Tibial nerve (tissue), 4 donors: ENCODE data around the gene PI16. TPM values are rescaled to one million over a fixed set of nuclear protein-coding genes. Genes with fewer than 3 reads are reported as not detected.

Experiments used
- DNase-seq, 2 donors: peaks; one replicate each; pipeline ENCODE4 v3.0.0-alpha.2; 2019; ENCODE audit warnings: low spot score in 2 of 2
- H3K27ac ChIP-seq, 4 donors: fragments of 200-600 bp; sonication (generic) in 3 of 4; one replicate each; pipeline ENCODE4 v1.5.1; 2017 to 2019; ENCODE audit warnings: mild to moderate bottlenecking in 1 of 4
- H3K27me3 ChIP-seq, 2 donors: fragments of 200-600 bp; sonication (generic) in 1 of 2; one replicate each; pipeline versions ENCODE4 v1.5.1 to v1.6.0; 2017 to 2019
- H3K36me3 ChIP-seq, 3 donors: fragments of 200-600 bp; sonication (generic); one replicate each; pipeline ENCODE4 v1.5.1; 2018 to 2019
- H3K4me1 ChIP-seq, 4 donors: fragments of 200-600 bp; sonication (generic) in 3 of 4; one replicate each; pipeline ENCODE4 v1.5.1; 2017 to 2019
- H3K4me3 ChIP-seq, 4 donors: fragments of 200-600 bp; sonication (generic) in 3 of 4; one replicate each; pipeline ENCODE4 v1.5.1; 2017 to 2019; ENCODE audit warnings: mild to moderate bottlenecking in 1 of 4, moderate library complexity in 1 of 4
- H3K9me3 ChIP-seq, 4 donors: fragments of 200-600 bp; sonication (generic) in 3 of 4; one replicate each; pipeline ENCODE4 v1.5.1; 2017 to 2019
- CTCF ChIP-seq, 5 experiments: fragments of 200-600 bp in 3 of 5; fragments of 450-650 bp in 2 of 5; sonication (generic) in 3 of 5; IDR thresholded peaks; one replicate each; pipeline ENCODE4 v1.5.1; 2016 to 2019; ENCODE audit warnings: antibody characterized with exemption in 5 of 5, mild to moderate bottlenecking in 3 of 5, moderate library complexity in 2 of 5
- EP300 ChIP-seq, 2 donors: sonication (generic); formaldehyde crosslinking; IDR thresholded peaks; one replicate each; pipeline ENCODE4 v1.6.1; 2017; ENCODE audit warnings: antibody characterized with exemption in 2 of 2, mild to moderate bottlenecking in 1 of 2
- POLR2A ChIP-seq, 2 donors: fragments of 450-650 bp; IDR thresholded peaks; one replicate each; pipeline ENCODE4 v1.6.1; 2017; ENCODE audit warnings: antibody characterized with exemption in 2 of 2, mild to moderate bottlenecking in 2 of 2, moderate library complexity in 2 of 2
- WGBS, 2 donors: methylation state at CpG; one replicate each; pipeline ENCODE4 v1.1.5; 2018; 5-methylcytosine and 5-hydroxymethylcytosine counted together
- total RNA-seq, 4 donors: library from RNA; depleted of rRNA; stranded (reverse); fragments of >200 nt; gene quantifications; one replicate each; pipeline ENCODE4 v1.1.0, GENCODE V29; 2016

The PI16 gene
- total RNA-seq, 4 donors from 2014 or later, result 17.4 to 70.2 (median 46.2) TPM

- no peak overlapping the region for H3K4me3 ChIP-seq
These were observed 43.5 kb downstream of the PI16 start for GRCh38 chr6:36997811-36998722.

GRCh38 chr6:36998723-36999038, 44.1 kb downstream of the PI16 start:
- no peak for DNase-seq
- Histone ChIP-seq H3K27ac (peak overlapping the region; percentile 4 to 89 (median 78)), H3K9me3 (no peaks in the 10 kb centered on the region), H3K4me1 (peaks cover 0 to 21% (median 10%) of the 10 kb centered on the region in 4 donors), H3K4me3 (no peak overlapping the region), H3K27me3 (no peaks in the 10 kb centered on the region), H3K36me3 (no peaks in the 10 kb centered on the region)
- 52 to 66% methylated on average over 8 of the region's 8 CpGs for WGBS, 2 donors
- peak in 1 of 2 donors; percentile 23 for TF ChIP-seq POLR2A (IDR thresholded peaks at IDR 0.05)
- no peak for TF ChIP-seq CTCF (IDR thresholded peaks at IDR 0.05)
- peak in 1 of 2 donors; percentile 70 for TF ChIP-seq EP300 (IDR thresholded peaks at IDR 0.05)

More at GRCh38 chr6:36997811-36998722, 43.5 kb downstream of the PI16 start:
- TF ChIP-seq POLR2A (IDR thresholded peaks at IDR 0.05), result no peak
- peak in 1 of 2 donors; percentile 19 for TF ChIP-seq EP300 (IDR thresholded peaks at IDR 0.05)
- TF ChIP-seq CTCF (IDR thresholded peaks at IDR 0.05), result no peak
- no peak for DNase-seq
- 53 to 66% methylated on average over 18 of the region's 18 CpGs for WGBS, 2 donors
- H3K4me1 ChIP-seq, result peaks cover 0 to 21% (median 10%) of the 10 kb centered on the region in 4 donors
- H3K36me3 ChIP-seq, result no peaks in the 10 kb centered on the region
- no peaks in the 10 kb centered on the region for H3K9me3 ChIP-seq
- no peaks in the 10 kb centered on the region for H3K27me3 ChIP-seq
- H3K27ac ChIP-seq, result peak overlapping the region; percentile 4 to 89 (median 78)

DNA sequence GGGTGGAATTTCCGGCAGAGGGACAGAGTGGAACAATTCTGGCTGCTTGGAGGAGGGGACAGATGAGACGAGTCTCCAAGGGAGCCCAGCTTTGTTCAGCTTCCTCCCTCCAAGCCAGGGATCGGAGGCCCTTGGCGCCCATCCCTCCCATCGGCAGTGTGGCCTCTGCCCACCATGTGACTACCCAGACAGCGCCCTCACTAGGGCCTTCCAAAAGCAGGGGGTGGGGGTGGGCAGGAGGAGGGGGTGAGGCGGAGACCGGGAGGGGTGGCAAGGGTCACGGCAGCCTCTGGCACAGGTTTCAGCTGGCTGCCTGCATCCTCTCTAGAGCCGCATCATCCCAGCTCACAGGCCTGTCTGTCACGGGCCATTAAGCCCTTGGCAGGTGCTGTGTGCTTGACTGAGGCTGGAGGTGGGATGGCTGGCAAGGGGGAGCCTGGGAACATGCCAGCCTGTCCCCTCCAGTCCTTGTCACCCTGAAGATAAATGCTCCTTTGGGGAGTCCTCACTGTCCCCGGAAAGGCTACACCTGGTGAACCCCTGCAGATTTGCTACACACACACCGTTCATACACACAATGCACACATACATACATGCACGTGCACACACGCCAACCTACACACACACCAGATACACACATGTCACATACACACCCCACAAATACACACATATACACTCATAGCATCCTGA, 44.7 kb downstream of the PI16 start:
- H3K27me3 ChIP-seq, result no peaks in the 10 kb centered on the region
- H3K4me3 ChIP-seq, result no peak overlapping the region
- peak overlapping the region in 3 of 4 donors; percentile 71 to 89 (median 84) for H3K27ac ChIP-seq
- 70 to 75% methylated on average over 10 to 11 of the region's 15 CpGs for WGBS, 2 donors
- TF ChIP-seq EP300 (IDR thresholded peaks at IDR 0.05), result no peak
- TF ChIP-seq CTCF (IDR thresholded peaks at IDR 0.05), result no peak
- no peak for TF ChIP-seq POLR2A (IDR thresholded peaks at IDR 0.05)
- H3K4me1 ChIP-seq, result peaks cover 0 to 21% (median 10%) of the 10 kb centered on the region in 4 donors
- DNase-seq, result no peak
- no peaks in the 10 kb centered on the region for H3K9me3 ChIP-seq
- H3K36me3 ChIP-seq, result no peaks in the 10 kb centered on the region

- H3K9me3 ChIP-seq, result no peaks in the 10 kb centered on the region
- WGBS, 2 donors, result 94 to 96% methylated on average over 4 of the region's 4 CpGs
- no peaks in the 10 kb centered on the region for H3K27me3 ChIP-seq
- TF ChIP-seq EP300 (IDR thresholded peaks at IDR 0.05) (no peak), CTCF (IDR thresholded peaks at IDR 0.05) (no peak), POLR2A (IDR thresholded peaks at IDR 0.05) (no peak)
- DNase-seq, result no peak
- peaks cover 0 to 21% (median 10%) of the 10 kb centered on the region in 4 donors for H3K4me1 ChIP-seq
- no peak overlapping the region for H3K4me3 ChIP-seq
- H3K36me3 ChIP-seq, result no peaks in the 10 kb centered on the region
- H3K27ac ChIP-seq, result peak overlapping the region in 1 of 4 donors; percentile 84
These were observed 45.2 kb downstream of the PI16 start for GRCh38 chr6:36999751-37000125.
